Activated CD4-positive, alpha-beta T cell treated with anti-CD3 and anti-CD28 coated beads, Interleukin-2, amount 10 ng/mL, durations not matched to agents 7 days and 5 days (primary cell): Measurements from ENCODE around the gene MAMLD1. TPM values are rescaled to one million over a fixed set of nuclear protein-coding genes. Genes with fewer than 3 reads are reported as not detected.

Source experiments
- CTCF ChIA-PET: fragments of 350-600 bp; sonication (Branson Sonifier 250); formaldehyde crosslinking; loops from one replicate; lab custom pipeline; 2021; ENCODE audit warnings: antibody characterized with exemption; lab: Charles Lee
- POLR2A ChIA-PET: fragments of 350-600 bp; sonication (Branson Sonifier 250); formaldehyde crosslinking; loops from one replicate; lab custom pipeline; 2021; ENCODE audit warnings: antibody characterized with exemption; lab: Charles Lee
- DNase-seq: peaks from one replicate; pipeline ENCODE4 v3.0.0-alpha.2; 2020
- H3K27ac Mint-ChIP-seq: one replicate; pipeline ENCODE4 v1.8.0; 2021; ENCODE audit warnings: mild to moderate bottlenecking, moderate library complexity, mixed read lengths
- H3K27me3 Mint-ChIP-seq: one replicate; pipeline ENCODE4 v1.8.0; 2021; ENCODE audit warnings: mixed read lengths
- H3K36me3 Mint-ChIP-seq: one replicate; pipeline ENCODE4 v1.8.0; 2021; ENCODE audit warnings: low read depth, mixed read lengths
- H3K4me1 Mint-ChIP-seq: one replicate; pipeline ENCODE4 v1.8.0; 2021; ENCODE audit warnings: mixed read lengths
- H3K4me3 Mint-ChIP-seq: one replicate; pipeline ENCODE4 v1.8.0; 2021; ENCODE audit warnings: mild to moderate bottlenecking, moderate library complexity, mixed read lengths
- H3K9me3 Mint-ChIP-seq: one replicate; pipeline ENCODE4 v1.8.0; 2021; ENCODE audit warnings: mixed read lengths
- total RNA-seq, 2 experiments: library from RNA; stranded (reverse); gene quantifications; one replicate each; pipeline ENCODE4 v1.2.3, GENCODE V29; 2021

The MAMLD1 gene
- total RNA-seq, 2 experiments from 2014 or later, result 2.4 to 3.4 TPM

- no peaks in the 10 kb centered on the region for H3K27me3 Mint-ChIP-seq
- no peaks in the 10 kb centered on the region for H3K36me3 Mint-ChIP-seq
- DNase-seq, result no peak
- CTCF ChIA-PET, result no interaction called here
- H3K27ac Mint-ChIP-seq, result no peak overlapping the region
- H3K4me3 Mint-ChIP-seq, result no peak overlapping the region
- H3K9me3 Mint-ChIP-seq, result no peaks in the 10 kb centered on the region
- no peaks in the 10 kb centered on the region for H3K4me1 Mint-ChIP-seq
- POLR2A ChIA-PET, result no interaction called here
These were observed 152.7 kb downstream of the MAMLD1 start for GRCh38 chrX:150515801-150516200.

- H3K9me3 Mint-ChIP-seq, result no peaks in the 10 kb centered on the region
- DNase-seq, result no peak
- ChIA-PET CTCF (no interaction called here), POLR2A (no interaction called here)
- H3K36me3 Mint-ChIP-seq, result no peaks in the 10 kb centered on the region
- H3K4me1 Mint-ChIP-seq, result no peaks in the 10 kb centered on the region
- no peaks in the 10 kb centered on the region for H3K27me3 Mint-ChIP-seq
- no peak overlapping the region for H3K4me3 Mint-ChIP-seq
- H3K27ac Mint-ChIP-seq, result no peak overlapping the region
These were observed 154.3 kb downstream of the MAMLD1 start for GRCh38 chrX:150517303-150517910.

GRCh38 chrX:150522494-150522893 lies 159.4 kb downstream of the MAMLD1 start:
- no peaks in the 10 kb centered on the region for H3K36me3 Mint-ChIP-seq
- H3K9me3 Mint-ChIP-seq, result no peaks in the 10 kb centered on the region
- H3K27ac Mint-ChIP-seq, result no peak overlapping the region
- H3K27me3 Mint-ChIP-seq, result no peaks in the 10 kb centered on the region
- ChIA-PET CTCF (no interaction called here), POLR2A (no interaction called here)
- DNase-seq, result no peak
- no peak overlapping the region for H3K4me3 Mint-ChIP-seq
- no peaks in the 10 kb centered on the region for H3K4me1 Mint-ChIP-seq

- Mint-ChIP-seq H3K27ac (no peak overlapping the region), H3K27me3 (no peaks in the 10 kb centered on the region), H3K9me3 (no peaks in the 10 kb centered on the region), H3K4me3 (no peak overlapping the region), H3K36me3 (no peaks in the 10 kb centered on the region), H3K4me1 (no peaks in the 10 kb centered on the region)
- CTCF ChIA-PET, result interaction anchor here (0.6 kb wide), 1 partner anchor 140 kb away, joined by 3 read pairs; no protein-coding TSS in a partner anchor
- DNase-seq, result no peak
- POLR2A ChIA-PET, result no interaction called here
These were observed 162.2 kb downstream of the MAMLD1 start for GRCh38 chrX:150525061-150525919.

GRCh38 chrX:150526692-150527091 lies 163.6 kb downstream of the MAMLD1 start:
- Mint-ChIP-seq H3K4me1 (no peaks in the 10 kb centered on the region), H3K27ac (no peak overlapping the region), H3K27me3 (no peaks in the 10 kb centered on the region), H3K36me3 (no peaks in the 10 kb centered on the region), H3K9me3 (no peaks in the 10 kb centered on the region), H3K4me3 (no peak overlapping the region)
- no peak for DNase-seq
- ChIA-PET CTCF (no interaction called here), POLR2A (no interaction called here)

- Mint-ChIP-seq H3K4me1 (no peaks in the 10 kb centered on the region), H3K36me3 (no peaks in the 10 kb centered on the region), H3K9me3 (no peaks in the 10 kb centered on the region), H3K27ac (no peak overlapping the region), H3K27me3 (no peaks in the 10 kb centered on the region), H3K4me3 (no peak overlapping the region)
- DNase-seq, result no peak
- ChIA-PET CTCF (no interaction called here), POLR2A (no interaction called here)
These were observed 164.0 kb downstream of the MAMLD1 start for GRCh38 chrX:150527108-150527507.

- Mint-ChIP-seq H3K27ac (no peak overlapping the region), H3K36me3 (no peaks in the 10 kb centered on the region), H3K9me3 (peaks cover 8% of the 10 kb centered on the region), H3K4me3 (no peak overlapping the region), H3K27me3 (no peaks in the 10 kb centered on the region), H3K4me1 (no peaks in the 10 kb centered on the region)
- POLR2A ChIA-PET, result no interaction called here
- DNase-seq, result no peak
- CTCF ChIA-PET, result no interaction called here
These were observed 166.5 kb downstream of the MAMLD1 start for GRCh38 chrX:150529587-150529986.

GRCh38 chrX:150530821-150531220 lies 167.7 kb downstream of the MAMLD1 start:
- H3K4me3 Mint-ChIP-seq, result no peak overlapping the region
- no peak for DNase-seq
- POLR2A ChIA-PET, result no interaction called here
- CTCF ChIA-PET, result no interaction called here
- no peaks in the 10 kb centered on the region for H3K4me1 Mint-ChIP-seq
- no peak overlapping the region for H3K27ac Mint-ChIP-seq
- H3K27me3 Mint-ChIP-seq, result no peaks in the 10 kb centered on the region
- H3K9me3 Mint-ChIP-seq, result peaks cover 14% of the 10 kb centered on the region
- no peaks in the 10 kb centered on the region for H3K36me3 Mint-ChIP-seq

- Mint-ChIP-seq H3K4me1 (no peaks in the 10 kb centered on the region), H3K27ac (no peak overlapping the region), H3K27me3 (no peaks in the 10 kb centered on the region), H3K36me3 (no peaks in the 10 kb centered on the region), H3K9me3 (peaks cover 19% of the 10 kb centered on the region), H3K4me3 (no peak overlapping the region)
- POLR2A ChIA-PET, result no interaction called here
- no peak for DNase-seq
- CTCF ChIA-PET, result no interaction called here
These were observed 168.3 kb downstream of the MAMLD1 start for GRCh38 chrX:150531467-150531866.

GRCh38 chrX:150533863-150534262 lies 170.7 kb downstream of the MAMLD1 start:
- Mint-ChIP-seq H3K9me3 (peaks cover 27% of the 10 kb centered on the region), H3K4me1 (no peaks in the 10 kb centered on the region), H3K4me3 (no peak overlapping the region), H3K36me3 (no peaks in the 10 kb centered on the region), H3K27me3 (no peaks in the 10 kb centered on the region), H3K27ac (no peak overlapping the region)
- no peak for DNase-seq
- ChIA-PET POLR2A (no interaction called here), CTCF (no interaction called here)

- H3K36me3 Mint-ChIP-seq, result no peaks in the 10 kb centered on the region
These were observed 173.5 kb downstream of the MAMLD1 start for GRCh38 chrX:150536455-150537116.

GRCh38 chrX:150537851-150538250 lies 174.7 kb downstream of the MAMLD1 start:
- peaks cover 27% of the 10 kb centered on the region for H3K9me3 Mint-ChIP-seq
- ChIA-PET POLR2A (no interaction called here), CTCF (no interaction called here)
- no peaks in the 10 kb centered on the region for H3K27me3 Mint-ChIP-seq
- DNase-seq, result no peak
- H3K4me1 Mint-ChIP-seq, result no peaks in the 10 kb centered on the region
- no peak overlapping the region for H3K27ac Mint-ChIP-seq
- H3K36me3 Mint-ChIP-seq, result no peaks in the 10 kb centered on the region
- H3K4me3 Mint-ChIP-seq, result no peak overlapping the region

More at GRCh38 chrX:150536455-150537116, 173.5 kb downstream of the MAMLD1 start:
- Mint-ChIP-seq H3K4me1 (no peaks in the 10 kb centered on the region), H3K4me3 (no peak overlapping the region), H3K9me3 (peaks cover 27% of the 10 kb centered on the region), H3K27me3 (no peaks in the 10 kb centered on the region), H3K27ac (no peak overlapping the region)
- CTCF ChIA-PET, result no interaction called here
- DNase-seq, result no peak
- POLR2A ChIA-PET, result no interaction called here

- peaks cover 12% of the 10 kb centered on the region for H3K9me3 Mint-ChIP-seq
- CTCF ChIA-PET, result no interaction called here
These were observed 177.8 kb downstream of the MAMLD1 start for GRCh38 chrX:150540965-150541364.

More at GRCh38 chrX:150540965-150541364, 177.8 kb downstream of the MAMLD1 start:
- no peaks in the 10 kb centered on the region for H3K36me3 Mint-ChIP-seq
- peaks cover 3% of the 10 kb centered on the region for H3K4me1 Mint-ChIP-seq
- H3K27me3 Mint-ChIP-seq, result no peaks in the 10 kb centered on the region
- no peak overlapping the region for H3K27ac Mint-ChIP-seq
- no peak for DNase-seq
- POLR2A ChIA-PET, result no interaction called here
- no peak overlapping the region for H3K4me3 Mint-ChIP-seq
